GM23248 (cell line): Measurements from ENCODE around the gene RNF213.

Experiments used
- EZH2 ChIP-seq: fragments of 200-600 bp; sonication (generic); IDR thresholded peaks from 2 replicates; pipeline ENCODE4 v1.6.1; 2018; ENCODE audit warnings: antibody characterized with exemption, mild to moderate bottlenecking; ENCODE audit not compliant: insufficient read depth, poor library complexity, severe bottlenecking
- EZH2phosphoT487 ChIP-seq: fragments of 200-600 bp; sonication (generic); IDR thresholded peaks from 2 replicates; pipeline ENCODE4 v1.6.1; 2018; ENCODE audit warnings: antibody characterized with exemption, moderate library complexity, mild to moderate bottlenecking, low read depth; ENCODE audit not compliant: insufficient read depth

DNA sequence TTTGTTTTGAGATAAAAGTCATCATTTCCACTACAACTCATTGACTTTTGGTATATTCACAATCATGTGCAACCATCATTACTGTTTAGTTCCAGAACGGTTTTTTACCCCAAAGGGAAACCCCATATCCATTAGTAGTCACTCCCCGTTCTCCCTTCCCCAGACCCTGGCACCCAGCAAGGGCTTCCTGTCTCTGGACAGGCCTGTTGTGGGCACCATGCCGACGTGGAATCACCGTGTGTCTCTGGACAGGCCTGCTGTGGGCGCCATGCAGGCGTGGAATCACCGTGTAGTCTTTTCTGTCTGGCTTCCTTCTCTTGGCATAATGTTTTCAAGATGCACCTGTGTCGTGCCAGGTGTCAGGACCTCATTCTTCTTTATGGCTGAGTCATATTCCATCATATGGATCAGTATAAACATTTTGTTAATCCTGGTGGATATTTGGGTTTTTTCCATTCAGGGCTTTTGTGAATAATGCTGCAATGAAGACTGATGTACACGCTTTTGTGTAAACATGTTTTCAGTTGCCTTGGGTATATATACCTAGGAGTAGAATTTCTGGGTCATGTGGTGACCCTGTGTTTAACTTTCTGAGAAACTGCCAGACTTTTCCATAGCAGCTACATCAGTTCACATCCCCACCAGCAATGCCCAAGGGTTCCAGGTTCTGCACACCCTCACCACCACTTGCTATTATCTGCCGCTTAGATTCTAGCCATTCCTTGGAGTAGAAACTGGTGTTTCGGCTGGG lies 173.4 kb downstream of the RNF213 start:
- TF ChIP-seq EZH2 (no peak), EZH2phosphoT487 (no peak)
